ENCODE measurements around the gene DRG2. TPM values are rescaled to one million over a fixed set of nuclear protein-coding genes. Genes with fewer than 3 reads are reported as not detected.
A peak's percentile ranks its signal among the peaks of the same experiment; 100 is the strongest.

The DRG2 gene
- polyA plus RNA-seq, 1 experiment, result 31.5 TPM

GRCh38 chr17:18040261-18040858 is 47.4 kb upstream of the DRG2 start:
- no peak overlapping the region for H3K27ac ChIP-seq (ENCODE audit: low read depth, low read length)
- no peaks in the 10 kb centered on the region for H3K27me3 ChIP-seq (ENCODE audit: control insufficient read depth, insufficient read depth, low read length)
- CTCF ChIA-PET, result no interaction called here
- no peak for DNase-seq (ENCODE audit: low read depth, low spot score)
- POLR2A ChIA-PET, result interaction anchor here (0.5 kb wide), 1 partner anchor 544 kb away, joined by 4 read pairs; the partner anchor contains the start of gene RASD1
- TF ChIP-seq, protein P1, sequence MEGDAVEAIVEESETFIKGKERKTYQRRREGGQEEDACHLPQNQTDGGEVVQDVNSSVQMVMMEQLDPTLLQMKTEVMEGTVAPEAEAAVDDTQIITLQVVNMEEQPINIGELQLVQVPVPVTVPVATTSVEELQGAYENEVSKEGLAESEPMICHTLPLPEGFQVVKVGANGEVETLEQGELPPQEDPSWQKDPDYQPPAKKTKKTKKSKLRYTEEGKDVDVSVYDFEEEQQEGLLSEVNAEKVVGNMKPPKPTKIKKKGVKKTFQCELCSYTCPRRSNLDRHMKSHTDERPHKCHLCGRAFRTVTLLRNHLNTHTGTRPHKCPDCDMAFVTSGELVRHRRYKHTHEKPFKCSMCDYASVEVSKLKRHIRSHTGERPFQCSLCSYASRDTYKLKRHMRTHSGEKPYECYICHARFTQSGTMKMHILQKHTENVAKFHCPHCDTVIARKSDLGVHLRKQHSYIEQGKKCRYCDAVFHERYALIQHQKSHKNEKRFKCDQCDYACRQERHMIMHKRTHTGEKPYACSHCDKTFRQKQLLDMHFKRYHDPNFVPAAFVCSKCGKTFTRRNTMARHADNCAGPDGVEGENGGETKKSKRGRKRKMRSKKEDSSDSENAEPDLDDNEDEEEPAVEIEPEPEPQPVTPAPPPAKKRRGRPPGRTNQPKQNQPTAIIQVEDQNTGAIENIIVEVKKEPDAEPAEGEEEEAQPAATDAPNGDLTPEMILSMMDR (IDR thresholded peaks at IDR 0.05; ENCODE audit: low read depth, low read length), result no peak
- no peaks in the 10 kb centered on the region; the same call in 1 of the 2 replicates for H3K9me3 ChIP-seq (ENCODE audit: control insufficient read depth, insufficient read depth, low read length)
- H3K4me3 ChIP-seq (ENCODE audit: low read depth, low read length), result peak overlapping the region; percentile 83

DNA sequence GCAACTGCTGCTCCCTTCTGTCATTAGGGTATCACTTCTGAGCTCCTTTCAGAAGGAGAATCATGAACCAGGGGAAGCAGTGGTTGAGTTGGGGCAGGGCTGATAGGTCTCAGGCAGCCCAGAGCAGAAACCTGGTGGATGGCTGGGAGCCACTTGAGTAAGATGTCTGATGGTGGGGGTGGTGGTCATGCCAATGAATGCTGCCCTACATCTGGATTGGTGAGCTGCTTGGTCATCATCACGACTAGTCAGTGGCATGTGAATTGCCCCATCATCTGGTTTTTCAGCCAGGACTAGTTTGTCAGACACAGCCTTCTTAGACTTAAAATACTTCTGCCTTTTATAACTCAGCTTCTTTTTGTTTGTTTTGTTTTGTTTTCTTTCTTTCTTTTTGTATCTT is 46.0 kb upstream of the DRG2 start:
- CTCF ChIA-PET, result no interaction called here
- TF ChIP-seq, protein P1 (IDR thresholded peaks at IDR 0.05; ENCODE audit: low read depth, low read length), result no peak
- H3K27ac ChIP-seq (ENCODE audit: low read depth, low read length), result no peak overlapping the region
- no peak for DNase-seq (ENCODE audit: low read depth, low spot score)
- no peak overlapping the region for H3K4me3 ChIP-seq (ENCODE audit: low read depth, low read length)
- POLR2A ChIA-PET, result no interaction called here
- H3K9me3 ChIP-seq (ENCODE audit: control insufficient read depth, insufficient read depth, low read length), result no peaks in the 10 kb centered on the region; the same call in 1 of the 2 replicates
- H3K27me3 ChIP-seq (ENCODE audit: control insufficient read depth, insufficient read depth, low read length), result no peaks in the 10 kb centered on the region

DNA sequence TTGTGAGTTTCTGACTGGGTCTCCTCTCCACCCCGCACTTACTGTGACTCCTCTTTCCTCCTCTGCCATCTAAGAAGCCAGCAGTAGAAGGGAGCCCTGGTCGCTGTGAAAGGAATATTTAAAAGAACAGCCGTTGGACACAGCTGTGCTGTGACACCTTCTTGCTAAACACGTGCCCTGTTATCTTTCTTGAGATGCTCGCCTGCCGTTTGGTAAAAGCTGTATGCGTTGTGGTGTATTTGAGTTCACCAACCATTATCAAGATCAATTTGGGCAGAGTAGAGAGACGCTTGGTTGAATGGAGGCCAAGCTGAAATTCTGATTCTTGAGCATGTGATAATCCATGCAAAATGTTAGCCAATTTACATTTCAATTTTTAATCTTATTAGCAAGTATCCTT is 44.8 kb upstream of the DRG2 start:
- DNase-seq (ENCODE audit: low read depth, low spot score), result no peak
- TF ChIP-seq, protein P1 (IDR thresholded peaks at IDR 0.05; ENCODE audit: low read depth, low read length), result no peak
- H3K27ac ChIP-seq (ENCODE audit: low read depth, low read length), result no peak overlapping the region
- H3K27me3 ChIP-seq (ENCODE audit: control insufficient read depth, insufficient read depth, low read length), result no peaks in the 10 kb centered on the region
- POLR2A ChIA-PET, result no interaction called here
- H3K9me3 ChIP-seq (ENCODE audit: control insufficient read depth, insufficient read depth, low read length), result no peaks in the 10 kb centered on the region; the same call in 1 of the 2 replicates
- CTCF ChIA-PET, result interaction anchor here (0.7 kb wide), 1 partner anchor 9 kb away, joined by 3 read pairs; no protein-coding TSS in a partner anchor
- no peak overlapping the region for H3K4me3 ChIP-seq (ENCODE audit: low read depth, low read length)

GRCh38 chr17:18043491-18043890 is 44.3 kb upstream of the DRG2 start:
- CTCF ChIA-PET, result interaction anchor here (0.7 kb wide), 1 partner anchor 10 kb away, joined by 3 read pairs; no protein-coding TSS in a partner anchor
- no peak for DNase-seq (ENCODE audit: low read depth, low spot score)
- no peaks in the 10 kb centered on the region; the same call in 1 of the 2 replicates for H3K9me3 ChIP-seq (ENCODE audit: control insufficient read depth, insufficient read depth, low read length)
- H3K27ac ChIP-seq (ENCODE audit: low read depth, low read length), result no peak overlapping the region
- H3K4me3 ChIP-seq (ENCODE audit: low read depth, low read length), result no peak overlapping the region
- POLR2A ChIA-PET, result no interaction called here
- TF ChIP-seq, protein P1 (IDR thresholded peaks at IDR 0.05; ENCODE audit: low read depth, low read length), result peak; percentile 33; the same call in 1 of the 2 replicates
- H3K27me3 ChIP-seq (ENCODE audit: control insufficient read depth, insufficient read depth, low read length), result no peaks in the 10 kb centered on the region

DNA sequence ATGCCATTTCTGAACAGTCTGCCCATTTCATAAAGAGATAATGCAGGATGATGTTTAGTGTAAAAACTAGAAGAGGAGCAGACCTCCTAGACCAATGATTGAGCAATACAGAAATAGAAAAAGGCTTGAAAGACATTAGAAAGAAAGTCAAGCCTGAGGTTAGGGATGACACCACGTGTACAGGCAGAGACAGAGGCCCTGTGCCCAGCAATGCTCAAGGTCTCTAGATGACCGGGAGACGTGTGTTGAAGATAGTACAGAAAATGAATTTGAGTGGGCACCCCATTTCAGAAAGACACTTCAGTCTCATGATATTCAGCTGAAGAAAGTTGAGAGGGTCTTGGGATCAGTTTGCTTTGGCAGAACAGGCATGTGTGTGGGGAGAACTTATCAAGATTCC is 43.1 kb upstream of the DRG2 start:
- Histone ChIP-seq H3K9me3 (ENCODE audit: control insufficient read depth, insufficient read depth, low read length) (no peaks in the 10 kb centered on the region), H3K4me3 (ENCODE audit: low read depth, low read length) (no peak overlapping the region), H3K27me3 (ENCODE audit: control insufficient read depth, insufficient read depth, low read length) (no peaks in the 10 kb centered on the region), H3K27ac (ENCODE audit: low read depth, low read length) (no peak overlapping the region)
- POLR2A ChIA-PET, result no interaction called here
- no peak for DNase-seq (ENCODE audit: low read depth, low spot score)
- CTCF ChIA-PET, result no interaction called here
- TF ChIP-seq, protein P1 (IDR thresholded peaks at IDR 0.05; ENCODE audit: low read depth, low read length), result no peak
